HUES48 (cell line): ENCODE measurements around the gene AGAP1.
A peak's percentile ranks its signal among the peaks of the same experiment; 100 is the strongest.

Experiments
- H3K27ac ChIP-seq: one replicate; pipeline ENCODE4 v1.7.0; 2013; ENCODE audit warnings: low read depth, low read length, inconsistent platforms
- H3K27me3 ChIP-seq: 2 replicates; pipeline ENCODE4 v1.6.1; 2013; ENCODE audit warnings: mild to moderate bottlenecking, low read length; ENCODE audit not compliant: control insufficient read depth, insufficient read depth
- H3K36me3 ChIP-seq: 2 replicates; pipeline ENCODE4 v1.6.1; 2013; ENCODE audit warnings: low read length; ENCODE audit not compliant: control insufficient read depth, insufficient read depth
- H3K4me1 ChIP-seq: 2 replicates; pipeline ENCODE4 v1.6.1; 2013; ENCODE audit warnings: mild to moderate bottlenecking, low read length; ENCODE audit not compliant: control insufficient read depth, insufficient read depth
- H3K4me3 ChIP-seq: 2 replicates; pipeline ENCODE4 v1.5.1; 2013; ENCODE audit warnings: mild to moderate bottlenecking, low read depth, low read length
- H3K9ac ChIP-seq: 2 replicates; pipeline ENCODE4 v1.6.1; 2013; ENCODE audit warnings: mild to moderate bottlenecking, low read depth, low read length, moderate library complexity
- H3K9me3 ChIP-seq: 2 replicates; pipeline ENCODE4 v1.6.1; 2013; ENCODE audit warnings: low read length; ENCODE audit not compliant: control insufficient read depth, insufficient read depth

Gene AGAP1

DNA sequence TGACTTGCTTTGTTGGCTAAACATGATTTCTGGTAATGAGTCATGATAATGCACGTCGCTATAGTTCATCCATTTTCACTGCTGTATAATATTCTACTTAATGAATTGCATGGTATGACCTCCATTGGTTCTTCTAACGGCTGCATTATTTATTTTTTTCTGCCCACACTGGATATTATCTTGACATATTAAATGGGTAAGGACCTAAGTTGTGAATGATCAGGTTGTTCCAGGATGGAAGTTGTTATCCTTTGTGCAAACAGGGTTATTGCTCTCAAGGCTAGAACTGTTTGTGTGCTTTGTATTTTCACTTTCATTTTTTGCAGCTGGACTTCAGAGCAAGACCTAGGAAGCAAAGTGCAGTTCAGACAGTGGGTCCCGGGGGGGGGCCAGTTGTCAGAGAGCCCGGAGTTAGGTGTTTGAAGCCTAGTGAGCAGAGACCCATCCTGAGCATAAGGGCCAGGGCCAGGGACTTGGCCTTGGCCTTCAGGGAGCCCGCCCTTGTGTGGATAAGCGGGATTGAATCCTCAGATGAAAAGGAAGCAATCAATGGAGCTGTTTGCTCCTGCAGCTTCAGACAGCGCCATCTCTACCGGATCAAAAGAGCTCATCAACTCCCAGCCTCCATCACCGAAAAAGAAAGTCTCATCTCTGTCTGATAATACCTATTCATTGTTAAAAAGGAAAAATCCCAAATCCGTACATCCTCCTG, 48.2 kb downstream of the AGAP1 start:
- no peaks in the 10 kb centered on the region for H3K36me3 ChIP-seq
- H3K27me3 ChIP-seq: no peaks in the 10 kb centered on the region
- H3K9ac ChIP-seq: no peak overlapping the region
- peaks cover 29% of the 10 kb centered on the region for H3K4me1 ChIP-seq
- peak overlapping the region; percentile 56 for H3K27ac ChIP-seq
- 0 out of 2 replicates have a peak overlapping the region, but pooled peaks have one; percentile 24 for H3K4me3 ChIP-seq
- no peaks in the 10 kb centered on the region for H3K9me3 ChIP-seq

DNA sequence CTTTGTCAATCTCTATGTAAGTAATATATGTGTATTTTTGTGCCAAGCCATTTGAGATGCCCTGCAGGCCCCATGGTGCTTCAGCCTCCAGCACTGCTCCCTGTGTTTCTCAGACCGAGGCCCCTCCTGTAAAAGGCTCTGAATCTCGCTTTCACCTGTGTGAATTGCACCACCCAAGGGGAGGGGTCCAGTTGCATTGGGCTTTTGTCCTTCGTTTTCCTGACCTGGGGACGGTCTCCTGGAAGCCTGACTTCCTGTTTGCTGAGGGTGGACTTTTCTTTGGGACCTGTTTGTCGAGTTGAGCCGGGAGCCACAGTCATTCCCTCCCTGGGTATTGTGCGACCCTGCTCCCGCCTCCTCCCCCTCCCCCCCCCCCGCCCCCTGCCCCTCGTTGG, 48.9 kb downstream of the AGAP1 start:
- no peaks in the 10 kb centered on the region for H3K27me3 ChIP-seq
- peak overlapping the region; percentile 56 for H3K27ac ChIP-seq
- no peaks in the 10 kb centered on the region for H3K36me3 ChIP-seq
- H3K4me3 ChIP-seq: 0 out of 2 replicates have a peak overlapping the region, but pooled peaks have one; percentile 24
- H3K9me3 ChIP-seq: no peaks in the 10 kb centered on the region
- no peak overlapping the region for H3K9ac ChIP-seq
- peaks cover 29% of the 10 kb centered on the region for H3K4me1 ChIP-seq

DNA sequence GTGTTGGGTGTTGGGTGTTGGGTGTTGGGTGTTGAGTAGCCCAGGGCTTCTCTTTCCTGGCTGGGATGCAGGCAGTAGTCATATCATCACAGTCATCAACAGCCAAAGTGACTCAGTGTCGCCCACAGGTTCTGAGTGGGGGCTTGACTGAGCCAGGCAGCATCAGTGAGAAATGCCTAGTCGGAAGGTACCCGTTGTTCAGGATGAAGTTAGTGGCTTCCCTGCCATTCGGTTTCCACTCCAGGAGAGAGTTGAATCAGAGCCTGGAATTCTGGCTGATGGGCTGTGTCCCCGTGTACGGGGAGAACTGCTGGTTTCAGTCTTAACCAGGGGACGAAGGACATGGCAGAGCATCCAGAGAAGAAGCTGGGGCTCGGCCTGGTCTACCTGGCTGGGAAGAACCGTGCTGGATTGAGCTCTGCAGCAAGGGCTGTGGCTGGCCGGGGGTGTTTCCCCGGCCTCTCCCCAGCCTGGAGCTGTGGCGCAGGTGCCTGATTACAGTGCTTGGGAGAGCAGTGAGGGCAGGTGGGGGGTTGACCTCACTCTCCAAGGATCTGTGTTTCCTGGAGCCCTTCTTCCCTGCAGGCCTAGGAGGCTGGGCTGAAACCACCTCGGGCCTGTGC, 49.4 kb downstream of the AGAP1 start:
- peak overlapping the region; percentile 52 for H3K27ac ChIP-seq
- H3K4me1 ChIP-seq: peaks cover 32% of the 10 kb centered on the region
- H3K36me3 ChIP-seq: no peaks in the 10 kb centered on the region
- no peak overlapping the region for H3K9ac ChIP-seq
- H3K4me3 ChIP-seq: no peak overlapping the region
- no peaks in the 10 kb centered on the region for H3K9me3 ChIP-seq
- no peaks in the 10 kb centered on the region for H3K27me3 ChIP-seq

DNA sequence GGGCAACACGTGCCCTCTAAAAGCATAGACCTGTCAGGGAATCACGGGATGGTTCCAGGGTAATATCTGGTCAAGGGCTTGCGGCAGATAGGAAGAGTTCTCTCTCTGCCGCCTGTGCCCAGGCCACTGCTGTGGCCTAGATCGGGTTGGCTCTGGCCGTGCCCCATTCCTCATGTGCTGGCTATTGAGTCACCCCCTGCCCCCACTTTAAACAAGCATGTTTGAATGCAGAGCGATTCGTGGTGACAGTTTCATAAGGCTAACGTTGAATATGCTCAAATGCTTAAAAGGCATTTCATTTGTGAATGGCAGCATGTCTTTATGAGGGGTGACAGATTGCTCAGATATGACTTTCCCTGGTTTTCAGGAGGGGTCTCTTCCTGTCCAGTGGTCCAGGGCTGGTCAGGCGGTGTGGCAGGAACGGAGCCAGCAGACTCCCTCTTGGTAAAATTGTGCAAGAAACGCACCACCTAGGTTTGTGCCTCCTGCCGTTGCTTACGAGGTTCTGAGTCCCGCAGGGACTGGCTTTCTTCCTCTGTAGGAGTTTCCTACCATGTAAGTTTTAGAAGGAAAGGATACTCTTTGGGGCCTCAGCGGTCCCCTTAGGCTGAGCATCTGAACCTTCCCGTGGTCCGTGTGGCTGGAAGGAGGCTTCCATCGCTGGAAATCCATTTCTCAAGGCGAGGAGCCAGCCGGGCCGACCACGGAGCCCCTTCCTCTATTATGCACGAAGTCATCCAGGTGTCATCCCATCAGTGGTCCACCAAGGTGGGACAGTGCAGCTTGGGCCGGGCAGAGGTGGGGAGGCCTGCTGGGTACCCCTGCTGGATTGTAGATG, 50.2 kb downstream of the AGAP1 start:
- no peaks in the 10 kb centered on the region for H3K9me3 ChIP-seq

DNA sequence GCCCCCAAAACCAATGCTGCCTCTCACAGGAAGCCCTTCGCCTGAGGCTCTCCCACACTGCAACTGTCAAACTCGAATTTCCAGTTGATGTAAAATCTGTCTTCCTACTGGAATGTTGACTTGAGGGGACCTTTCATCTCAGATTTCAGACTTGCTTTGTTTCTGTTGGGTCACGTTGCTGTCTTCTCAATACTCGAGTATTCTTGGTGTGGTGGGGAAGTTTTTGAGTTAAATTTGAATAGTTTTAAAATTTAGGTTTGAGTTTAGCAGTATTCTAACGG, 50.8 kb downstream of the AGAP1 start:
- H3K27me3 ChIP-seq: no peaks in the 10 kb centered on the region
- peaks cover 35% of the 10 kb centered on the region for H3K4me1 ChIP-seq
- no peaks in the 10 kb centered on the region for H3K36me3 ChIP-seq
- no peak overlapping the region for H3K27ac ChIP-seq
- no peaks in the 10 kb centered on the region for H3K9me3 ChIP-seq
- H3K9ac ChIP-seq: no peak overlapping the region
- no peak overlapping the region for H3K4me3 ChIP-seq

More for the DNA sequence above, 50.2 kb downstream of the AGAP1 start:
- Histone ChIP-seq H3K27me3 (no peaks in the 10 kb centered on the region), H3K4me1 (peaks cover 35% of the 10 kb centered on the region), H3K4me3 (no peak overlapping the region), H3K9ac (no peak overlapping the region), H3K36me3 (no peaks in the 10 kb centered on the region), H3K27ac (peak overlapping the region; percentile 52)

DNA sequence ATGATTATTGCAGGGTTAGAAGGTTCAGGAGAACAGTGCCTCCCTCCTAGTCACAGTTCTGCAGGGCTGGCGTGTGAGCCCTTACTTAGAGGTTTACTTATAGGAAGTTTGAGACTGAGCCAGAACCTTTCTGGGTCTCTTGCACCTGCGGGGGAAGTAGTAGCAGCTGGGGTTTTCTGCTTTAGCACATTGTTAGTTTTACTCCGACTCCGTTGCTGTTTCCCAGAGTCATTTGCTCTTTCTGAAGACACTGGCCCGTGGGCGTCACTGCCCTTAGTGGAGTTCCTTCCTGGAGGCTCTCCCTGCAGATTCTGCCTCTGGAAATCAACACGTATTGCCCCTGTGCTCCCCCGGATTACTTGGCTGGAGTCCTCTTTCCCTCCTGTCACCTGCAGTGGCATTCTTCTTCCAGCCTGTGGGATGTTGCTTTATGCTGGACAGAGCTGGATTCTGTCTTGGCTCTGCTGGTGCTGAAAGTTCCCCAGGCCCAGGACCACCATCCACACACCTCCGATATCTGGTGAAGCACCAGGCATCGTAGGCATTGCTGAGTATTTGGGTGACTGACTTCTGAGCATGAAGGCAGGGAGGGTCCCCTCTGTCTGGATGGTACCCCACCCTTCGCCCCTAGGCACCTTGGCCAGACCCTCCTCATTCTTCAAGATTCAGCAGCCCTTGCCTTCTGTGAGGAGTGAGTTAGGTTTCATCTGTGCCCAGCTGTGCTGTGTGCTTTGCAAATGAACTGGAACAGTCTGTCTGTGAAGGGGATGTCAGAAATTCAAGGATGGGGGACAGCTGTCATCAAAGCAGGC, 51.7 kb downstream of the AGAP1 start:
- Histone ChIP-seq H3K27ac (no peak overlapping the region), H3K9ac (no peak overlapping the region), H3K4me1 (peaks cover 35% of the 10 kb centered on the region), H3K27me3 (no peaks in the 10 kb centered on the region), H3K9me3 (no peaks in the 10 kb centered on the region), H3K4me3 (no peak overlapping the region), H3K36me3 (no peaks in the 10 kb centered on the region)

DNA sequence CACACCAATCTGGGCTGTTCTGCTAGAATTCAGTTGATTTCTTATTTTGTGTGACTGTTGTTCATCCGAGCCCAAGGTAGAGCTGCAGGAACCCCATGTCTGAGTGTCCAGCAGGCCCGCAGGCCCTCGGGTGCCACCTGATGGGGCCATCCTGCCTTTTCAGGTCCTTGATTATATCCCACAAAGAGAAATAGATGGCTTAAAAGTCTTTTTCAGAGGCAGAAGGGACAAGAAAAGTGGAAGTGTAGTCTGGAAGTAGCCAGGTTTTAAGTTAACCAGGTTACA, 52.2 kb downstream of the AGAP1 start:
- Histone ChIP-seq H3K4me1 (peaks cover 35% of the 10 kb centered on the region), H3K9ac (no peak overlapping the region), H3K9me3 (no peaks in the 10 kb centered on the region), H3K27ac (no peak overlapping the region), H3K36me3 (no peaks in the 10 kb centered on the region), H3K27me3 (no peaks in the 10 kb centered on the region), H3K4me3 (no peak overlapping the region)

DNA sequence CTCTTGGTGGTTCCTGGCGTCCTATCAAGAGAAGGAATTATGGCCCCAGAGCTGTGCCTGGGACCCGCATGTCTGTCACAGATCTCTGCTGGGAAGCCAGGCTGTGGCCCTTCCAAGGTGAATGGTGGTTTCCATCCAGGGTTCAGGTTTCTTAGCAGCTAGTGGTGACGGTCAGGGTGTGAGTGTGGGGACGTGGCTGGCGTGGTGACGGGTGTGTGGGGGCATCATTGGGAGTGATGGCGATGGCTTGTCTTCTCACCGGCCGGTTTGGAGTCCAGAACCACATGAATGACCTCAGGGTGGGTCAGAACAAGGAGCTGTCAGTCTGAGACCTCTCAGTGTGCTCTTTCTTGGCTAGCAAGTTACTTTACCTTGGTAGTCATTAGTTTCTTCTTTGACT, 52.6 kb downstream of the AGAP1 start:
- Histone ChIP-seq H3K4me1 (peaks cover 36% of the 10 kb centered on the region), H3K9ac (no peak overlapping the region), H3K27me3 (no peaks in the 10 kb centered on the region), H3K36me3 (no peaks in the 10 kb centered on the region), H3K4me3 (no peak overlapping the region), H3K9me3 (no peaks in the 10 kb centered on the region), H3K27ac (no peak overlapping the region)

DNA sequence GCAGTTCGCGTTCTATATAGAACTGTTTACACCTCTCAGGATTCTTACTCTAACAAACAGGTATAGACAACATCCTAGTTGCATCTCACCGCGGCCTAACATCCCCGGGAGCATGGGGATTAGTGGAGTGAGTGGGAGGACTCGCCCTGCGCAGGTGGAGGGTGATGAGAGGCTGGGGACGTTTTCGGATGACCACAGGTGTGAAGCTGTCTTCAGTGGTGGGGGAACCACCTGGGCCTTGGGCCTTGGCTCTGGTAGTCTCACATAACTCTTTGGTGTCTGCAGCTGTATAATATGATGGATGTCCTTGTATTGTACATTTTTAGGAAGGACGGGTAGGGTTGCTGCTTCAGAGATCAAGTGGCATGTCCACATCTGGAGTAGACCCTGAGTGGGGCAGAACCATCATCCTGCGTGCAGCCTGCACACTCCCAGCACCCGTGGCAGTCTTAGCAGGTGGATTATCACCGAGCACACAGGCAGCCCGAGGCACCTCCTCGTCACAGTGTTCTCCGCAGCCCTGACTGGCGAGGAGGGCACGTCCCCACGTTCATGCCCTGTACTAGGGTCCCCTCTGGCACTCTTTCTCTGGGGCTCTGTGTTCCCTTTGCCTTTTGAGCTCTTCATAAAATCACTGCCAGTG, 56.0 kb downstream of the AGAP1 start:
- H3K36me3 ChIP-seq: no peaks in the 10 kb centered on the region
- no peak overlapping the region for H3K27ac ChIP-seq
- no peak overlapping the region for H3K9ac ChIP-seq
- no peaks in the 10 kb centered on the region for H3K9me3 ChIP-seq
- no peaks in the 10 kb centered on the region for H3K27me3 ChIP-seq
- peaks cover 26% of the 10 kb centered on the region for H3K4me1 ChIP-seq
- H3K4me3 ChIP-seq: no peak overlapping the region

DNA sequence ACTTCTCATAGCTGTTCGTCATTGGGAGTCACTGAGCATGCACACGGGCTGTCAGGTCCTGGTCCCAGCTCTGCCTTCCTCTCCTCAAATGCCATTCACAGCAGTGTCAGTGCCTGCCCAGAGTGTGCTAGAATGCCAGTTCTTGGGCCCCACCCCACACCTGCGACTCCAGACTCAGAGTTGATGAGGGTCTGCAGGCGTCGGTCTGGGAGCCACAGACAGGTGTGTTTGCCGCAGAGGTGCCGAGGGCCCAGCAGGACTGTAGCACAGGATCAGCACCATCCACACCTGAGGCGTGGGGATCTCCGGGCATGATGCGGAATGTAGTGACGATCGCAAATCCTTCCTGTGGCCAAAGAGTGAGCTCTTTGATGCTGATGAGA, 56.5 kb downstream of the AGAP1 start:
- Histone ChIP-seq H3K4me1 (peaks cover 25% of the 10 kb centered on the region), H3K27me3 (no peaks in the 10 kb centered on the region), H3K27ac (no peak overlapping the region), H3K9me3 (no peaks in the 10 kb centered on the region), H3K9ac (no peak overlapping the region), H3K4me3 (no peak overlapping the region), H3K36me3 (no peaks in the 10 kb centered on the region)
